NCI-H526 (cell line): ENCODE data around the gene FGF2.
"Not testable (repeated sequence)": the region's sequence is repeated elsewhere in the genome, so short reads cannot be mapped to it uniquely, and the experiment has no call there.

Experiments used
- DNase-seq, 2 experiments: peaks; one replicate each; lab custom pipeline; 2025; lab: John Stamatoyannopoulos, UW

FGF2 gene

GRCh38 chr4:122814426-122814825 lies 12.2 kb upstream of the FGF2 start:
- DNase-seq = no peak

- no peak for DNase-seq
These were observed 11.4 kb upstream of the FGF2 start for GRCh38 chr4:122815248-122815647.

DNA sequence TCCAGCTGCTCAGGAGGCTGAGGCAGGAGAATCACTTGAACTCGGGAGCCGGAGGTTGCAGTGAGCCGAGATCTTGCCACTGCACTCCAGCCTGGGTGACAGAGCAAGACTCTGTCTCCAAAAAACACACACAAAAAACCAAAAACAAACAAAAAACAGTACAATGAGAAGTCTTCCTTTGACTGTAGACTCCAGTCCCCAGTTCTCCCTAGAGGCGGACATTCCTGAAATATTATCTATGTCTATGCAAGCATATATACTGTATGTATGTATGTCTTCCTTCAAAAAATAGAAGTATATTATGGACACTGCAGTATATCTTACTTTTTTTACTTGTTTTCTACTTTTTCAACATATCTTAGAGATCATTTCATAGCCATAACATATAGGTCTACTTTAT lies 10.2 kb upstream of the FGF2 start:
- no peak for DNase-seq

DNA sequence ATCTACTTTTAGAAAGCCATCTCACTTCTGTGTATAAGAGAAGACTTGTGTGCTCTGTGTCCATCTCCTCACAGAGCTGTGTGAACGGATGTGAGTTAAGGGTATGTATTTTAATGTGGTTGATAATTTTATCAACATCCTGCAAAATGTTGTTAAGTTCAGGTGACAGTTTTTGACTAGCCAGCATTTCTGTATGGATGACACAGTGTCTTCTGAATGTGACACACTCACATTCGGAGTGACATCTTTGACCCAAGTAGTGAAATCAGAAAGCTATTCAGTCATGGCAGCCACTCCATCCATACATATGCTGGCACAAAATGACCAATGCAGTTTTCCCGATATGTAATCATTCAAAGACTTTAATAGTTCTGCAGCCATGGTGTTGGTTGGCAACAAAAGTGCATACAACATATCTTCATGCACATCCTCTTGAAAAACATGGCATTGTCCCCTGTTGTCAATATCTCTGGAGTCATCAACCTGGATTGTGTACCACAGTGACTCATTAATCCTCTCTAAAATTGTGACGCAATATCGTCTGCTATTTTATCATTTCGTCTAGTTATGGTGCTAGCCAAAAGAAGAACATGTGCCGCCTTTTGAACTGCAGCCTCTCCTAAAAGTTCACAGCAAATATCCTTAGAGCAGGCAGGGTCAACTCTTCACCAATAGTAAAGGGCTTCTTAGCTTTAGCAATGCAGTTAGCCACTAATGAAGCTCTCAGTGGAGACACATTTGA lies 6.8 kb upstream of the FGF2 start:
- no peak for DNase-seq

GRCh38 chr4:122821092-122821491 lies 5.5 kb upstream of the FGF2 start:
- no peak for DNase-seq

- no peak for DNase-seq
These were observed 4.2 kb upstream of the FGF2 start for GRCh38 chr4:122822466-122822865.

DNA sequence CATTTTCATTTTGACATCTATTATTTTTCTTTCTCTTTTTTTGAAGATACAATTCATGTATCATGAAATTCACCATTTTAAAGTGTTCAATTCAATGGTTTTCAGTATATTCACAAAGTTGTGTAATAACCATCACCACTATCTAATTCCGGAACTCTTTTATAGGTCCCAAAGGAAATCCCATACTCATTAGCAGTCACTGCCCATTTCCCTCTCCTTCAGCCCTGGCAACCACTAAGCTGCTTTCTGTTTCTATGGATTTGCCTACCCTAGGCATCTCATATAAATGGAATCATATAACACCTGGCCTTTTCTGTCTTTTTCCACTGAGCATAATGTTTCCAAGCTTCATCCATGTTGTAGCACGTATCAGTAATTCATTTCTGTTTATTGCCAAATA lies 3.2 kb upstream of the FGF2 start:
- peak in 1 of 2 experiments; percentile 33 for DNase-seq

GRCh38 chr4:122824616-122825015 lies 2.0 kb upstream of the FGF2 start:
- DNase-seq = no peak

DNA sequence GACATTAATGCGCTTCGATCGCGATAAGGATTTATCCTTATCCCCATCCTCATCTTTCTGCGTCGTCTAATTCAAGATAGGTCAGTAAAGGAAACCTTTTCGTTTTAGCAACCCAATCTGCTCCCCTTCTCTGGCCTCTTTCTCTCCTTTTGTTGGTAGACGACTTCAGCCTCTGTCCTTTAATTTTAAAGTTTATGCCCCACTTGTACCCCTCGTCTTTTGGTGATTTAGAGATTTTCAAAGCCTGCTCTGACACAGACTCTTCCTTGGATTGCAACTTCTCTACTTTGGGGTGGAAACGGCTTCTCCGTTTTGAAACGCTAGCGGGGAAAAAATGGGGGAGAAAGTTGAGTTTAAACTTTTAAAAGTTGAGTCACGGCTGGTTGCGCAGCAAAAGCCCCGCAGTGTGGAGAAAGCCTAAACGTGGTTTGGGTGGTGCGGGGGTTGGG lies 528 bp upstream of the FGF2 start:
- no peak for DNase-seq

DNA sequence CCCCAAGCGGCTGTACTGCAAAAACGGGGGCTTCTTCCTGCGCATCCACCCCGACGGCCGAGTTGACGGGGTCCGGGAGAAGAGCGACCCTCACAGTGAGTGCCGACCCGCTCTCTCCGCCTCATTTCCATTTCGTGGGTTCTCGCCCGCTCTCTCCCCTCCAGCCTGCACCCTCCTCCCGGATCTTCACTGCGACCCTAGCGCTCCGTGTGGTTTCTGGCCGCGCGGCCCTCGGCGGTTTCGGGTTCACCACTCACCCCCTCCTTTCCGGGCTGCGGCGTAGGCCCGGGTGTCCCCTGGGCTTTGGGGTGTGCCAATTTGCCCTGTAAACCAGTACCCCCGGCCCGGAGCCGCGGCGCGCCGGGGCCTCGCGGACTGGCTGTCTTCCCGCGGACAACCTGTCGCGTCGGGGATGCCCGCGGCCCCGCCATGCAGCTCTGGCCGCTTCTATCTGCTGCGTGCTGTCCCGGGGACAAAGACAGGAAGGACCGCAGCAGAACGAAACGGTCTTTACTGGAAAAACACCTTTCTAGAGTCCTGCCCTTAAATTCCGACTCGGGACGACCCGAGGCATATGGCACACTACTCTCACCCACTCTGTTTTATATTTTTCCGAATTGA lies 737 bp downstream of the FGF2 start:
- DNase-seq = peak in 1 of 2 experiments; percentile 69

DNA sequence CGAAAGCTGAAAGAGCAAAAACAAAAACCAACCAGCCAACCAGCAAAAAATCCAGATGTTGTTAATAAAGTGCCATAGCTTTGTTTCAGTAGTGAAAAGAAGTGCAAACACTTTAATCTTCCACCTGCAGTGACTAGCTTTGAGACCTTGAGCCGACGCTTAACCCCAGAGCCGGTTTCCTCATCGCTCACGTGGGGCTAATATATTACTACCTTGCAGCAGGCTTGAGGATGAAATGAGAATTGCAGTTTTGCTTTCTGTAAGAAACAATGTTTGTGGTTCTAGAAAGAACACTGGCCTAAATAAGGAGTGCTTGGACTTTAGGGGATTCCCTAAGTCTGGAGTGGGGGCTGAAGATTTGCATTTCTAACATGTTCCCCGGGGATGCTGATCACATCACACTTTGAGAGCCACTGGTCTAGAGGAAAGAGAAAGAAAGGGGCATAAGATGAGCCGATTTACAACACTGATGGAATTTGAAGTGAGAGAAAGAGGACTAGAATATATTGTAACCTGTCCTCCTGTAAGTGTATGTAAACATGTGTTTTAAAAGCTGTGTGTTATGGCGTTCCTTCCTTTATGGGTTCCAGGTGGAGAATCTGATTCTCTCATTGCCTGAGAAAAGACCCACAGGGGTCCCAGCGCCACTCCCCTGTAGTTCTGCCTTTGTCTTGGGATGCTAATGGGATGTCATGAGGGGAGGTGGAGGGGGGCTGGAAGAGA lies 1.4 kb downstream of the FGF2 start:
- peak; percentile 64 to 79 for DNase-seq

- no peak for DNase-seq
These were observed 3.9 kb downstream of the FGF2 start for GRCh38 chr4:122830426-122831095.

DNA sequence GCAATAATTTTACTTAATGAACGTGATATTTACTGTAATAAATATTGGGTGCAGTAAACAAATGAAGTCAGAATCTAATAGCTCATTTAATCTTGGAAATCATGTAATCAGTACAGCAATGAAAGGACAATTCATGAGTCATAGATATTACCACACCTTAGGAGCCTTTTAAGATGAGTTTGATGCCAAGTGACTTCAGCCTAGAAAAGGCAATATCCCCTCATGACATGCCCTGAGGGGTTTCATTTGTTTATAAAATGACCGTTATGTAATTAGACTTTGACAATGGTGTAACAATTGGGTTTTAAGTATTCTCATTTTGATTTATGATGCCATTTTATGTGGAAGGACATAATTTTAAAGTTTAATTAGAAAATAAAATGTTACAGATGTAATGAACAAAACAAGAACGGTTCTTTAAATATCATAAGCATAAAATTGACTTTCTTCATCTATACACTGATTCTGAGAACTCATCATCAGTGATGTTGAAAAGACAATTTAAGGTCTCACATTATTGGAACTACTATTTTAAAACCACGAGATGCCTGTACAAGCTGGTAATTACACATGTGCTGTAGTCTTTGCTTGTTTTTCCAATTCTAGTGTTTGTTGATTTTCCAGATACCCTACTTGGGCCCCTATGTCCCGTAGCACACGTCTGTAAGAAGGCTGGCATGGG lies 5.0 kb downstream of the FGF2 start:
- DNase-seq = no peak

DNA sequence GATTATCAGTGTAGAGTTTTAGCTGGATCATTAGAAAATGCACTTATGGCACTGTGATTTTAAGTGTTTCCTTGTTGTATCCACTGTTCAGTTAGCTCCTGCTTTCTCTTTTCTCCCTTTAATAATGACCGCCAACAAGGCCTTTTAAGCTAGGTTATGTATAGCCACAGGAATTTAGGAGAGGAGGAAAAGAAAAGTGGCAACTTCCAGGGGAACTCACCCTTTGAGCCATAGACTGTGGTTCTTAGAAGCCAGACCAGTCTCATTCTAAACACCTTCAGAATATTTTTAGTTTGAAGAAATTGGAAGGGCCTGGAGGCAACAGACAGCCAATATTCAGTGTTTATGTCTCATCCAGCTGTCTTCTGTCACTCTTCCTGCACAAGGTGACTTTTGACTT lies 6.1 kb downstream of the FGF2 start:
- DNase-seq = no peak

- no peak for DNase-seq
These were observed 7.4 kb downstream of the FGF2 start for GRCh38 chr4:122833999-122834398.

GRCh38 chr4:122836941-122837340 lies 10.3 kb downstream of the FGF2 start:
- no peak for DNase-seq

DNA sequence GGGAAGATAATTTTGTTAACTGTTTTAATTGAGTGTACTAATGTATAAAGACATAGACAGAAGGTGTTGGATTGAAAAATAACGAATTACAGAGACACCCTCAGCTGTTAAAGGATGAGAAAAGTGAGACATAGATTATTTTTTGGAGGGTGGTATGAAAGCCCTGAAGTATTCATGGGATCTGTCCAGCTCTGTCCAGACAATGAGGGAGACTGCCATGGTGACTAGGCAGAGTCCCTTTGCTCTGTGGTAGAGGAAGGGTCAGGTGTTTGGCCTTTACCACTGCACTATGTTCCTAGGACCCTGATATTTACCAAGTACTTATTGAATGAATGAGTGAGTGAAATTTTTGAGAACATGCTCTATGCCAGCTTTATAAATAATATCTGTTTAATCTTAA lies 11.4 kb downstream of the FGF2 start:
- no peak for DNase-seq

DNA sequence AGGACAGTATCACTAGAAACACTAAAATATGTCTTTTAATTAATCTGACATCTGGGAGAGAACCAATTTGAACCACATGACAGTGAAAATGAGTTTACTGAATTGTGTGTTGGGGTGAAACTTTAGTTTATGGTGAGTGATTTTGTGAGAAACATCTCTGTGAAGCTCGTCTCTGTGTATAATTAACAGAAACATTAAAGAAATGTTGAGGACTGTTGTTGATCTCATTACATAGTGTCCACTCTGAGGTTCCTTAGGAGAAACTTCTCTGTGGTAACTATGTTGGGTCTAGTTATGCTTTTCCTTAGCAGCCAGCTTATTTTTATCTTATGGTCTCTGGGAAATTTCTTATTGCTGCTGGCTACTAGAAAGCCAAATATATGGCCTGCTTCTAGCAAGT lies 15.8 kb downstream of the FGF2 start:
- no peak for DNase-seq

DNA sequence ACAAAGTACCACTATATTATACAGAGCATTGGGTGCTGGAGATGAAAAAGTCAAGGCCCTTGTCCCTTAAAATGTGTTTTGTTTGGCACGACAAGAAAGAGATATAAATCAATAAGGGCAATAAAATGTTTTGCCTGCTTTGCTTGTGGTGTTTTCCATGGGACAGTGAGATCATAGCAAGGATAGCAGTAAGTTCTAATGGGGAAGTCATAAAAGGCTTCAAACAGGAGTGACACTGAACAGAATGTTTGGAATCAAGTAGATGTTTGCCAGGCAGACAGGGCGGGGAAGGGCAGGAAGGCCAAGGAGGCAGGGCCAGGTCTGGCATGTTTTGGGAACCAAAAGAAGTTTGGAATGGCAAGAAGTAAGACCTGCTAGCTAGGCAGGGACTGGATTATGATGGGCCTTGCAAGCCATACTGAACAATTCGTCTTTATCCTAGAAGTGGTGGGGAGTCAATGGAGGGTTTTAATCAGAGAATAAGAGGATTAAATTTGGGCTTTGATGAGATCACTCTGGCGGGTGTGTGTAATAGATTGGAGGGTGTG lies 16.4 kb downstream of the FGF2 start:
- peak in 1 of 2 experiments; percentile 3 for DNase-seq

- not testable (repeated sequence) for DNase-seq
These were observed 17.8 kb downstream of the FGF2 start for GRCh38 chr4:122844391-122844790.

GRCh38 chr4:122845066-122845465 lies 18.4 kb downstream of the FGF2 start:
- no peak for DNase-seq

GRCh38 chr4:122845760-122846159 lies 19.1 kb downstream of the FGF2 start:
- DNase-seq = no peak
